Cerebellar nuclear complex (tissue), 1 donor: ENCODE data around the gene SNX8.

Experiments
- DNase-seq, 2 experiments: peaks; one replicate each; lab custom pipeline; 2025; lab: John Stamatoyannopoulos, UW

The SNX8 gene

GRCh38 chr7:2244404-2244995 is 69.7 kb downstream of the SNX8 start:
- DNase-seq: no peak

GRCh38 chr7:2243458-2243857 is 70.8 kb downstream of the SNX8 start:
- no peak for DNase-seq

- no peak for DNase-seq
Observed at GRCh38 chr7:2242541-2243429, 71.5 kb downstream of the SNX8 start.

GRCh38 chr7:2241580-2242540 is 72.4 kb downstream of the SNX8 start, which contains the start of the genes MRM2 and NUDT1:
TSS of gene MRM2 (minus strand) at chr7:2242205. CDS start at chr7:2242169, 36 bp downstream.
TSS of gene NUDT1 (plus strand) at chr7:2242226. CDS start at chr7:2244575, 2,349 bp downstream.
- peak in 1 of 2 experiments; percentile 45 for DNase-seq

- DNase-seq: no peak
Observed at GRCh38 chr7:2239242-2239641, 75.0 kb downstream of the SNX8 start.

GRCh38 chr7:2237109-2237602 is 77.1 kb downstream of the SNX8 start:
- no peak for DNase-seq

GRCh38 chr7:2233926-2234325 is 80.3 kb downstream of the SNX8 start:
- no peak for DNase-seq

GRCh38 chr7:2232766-2233520 is 81.3 kb downstream of the SNX8 start, which contains the start of gene MAD1L1:
TSS of gene MAD1L1 (minus strand) at chr7:2232945. CDS start at chr7:2230133, 2,812 bp downstream.
- peak in 1 of 2 experiments; percentile 67 for DNase-seq

GRCh38 chr7:2231992-2232765 is 82.1 kb downstream of the SNX8 start:
- DNase-seq: no peak

- no peak for DNase-seq
Observed at GRCh38 chr7:2230882-2231281, 83.4 kb downstream of the SNX8 start.

- no peak for DNase-seq
Observed at GRCh38 chr7:2230226-2230625, 84.0 kb downstream of the SNX8 start.

GRCh38 chr7:2229467-2229866 is 84.8 kb downstream of the SNX8 start:
- DNase-seq: no peak

- DNase-seq: no peak
Observed at GRCh38 chr7:2228921-2229320, 85.3 kb downstream of the SNX8 start.

GRCh38 chr7:2227699-2228098 is 86.5 kb downstream of the SNX8 start:
- no peak for DNase-seq

- DNase-seq: no peak
Observed at GRCh38 chr7:2225830-2226229, 88.4 kb downstream of the SNX8 start.

- DNase-seq: no peak
Observed at GRCh38 chr7:2225336-2225735, 88.9 kb downstream of the SNX8 start.

GRCh38 chr7:2224934-2225333 is 89.3 kb downstream of the SNX8 start:
- no peak for DNase-seq

- DNase-seq: no peak
Observed at GRCh38 chr7:2224491-2224928, 89.7 kb downstream of the SNX8 start.

- no peak for DNase-seq
Observed at GRCh38 chr7:2223321-2223720, 90.9 kb downstream of the SNX8 start.

GRCh38 chr7:2222516-2222915 is 91.7 kb downstream of the SNX8 start:
- DNase-seq: no peak
